ENCODE data around the gene SPATA16.
"Not testable (repeated sequence)": the region's sequence is repeated elsewhere in the genome, so short reads cannot be mapped to it uniquely, and the experiment has no call there.

The SPATA16 gene

DNA sequence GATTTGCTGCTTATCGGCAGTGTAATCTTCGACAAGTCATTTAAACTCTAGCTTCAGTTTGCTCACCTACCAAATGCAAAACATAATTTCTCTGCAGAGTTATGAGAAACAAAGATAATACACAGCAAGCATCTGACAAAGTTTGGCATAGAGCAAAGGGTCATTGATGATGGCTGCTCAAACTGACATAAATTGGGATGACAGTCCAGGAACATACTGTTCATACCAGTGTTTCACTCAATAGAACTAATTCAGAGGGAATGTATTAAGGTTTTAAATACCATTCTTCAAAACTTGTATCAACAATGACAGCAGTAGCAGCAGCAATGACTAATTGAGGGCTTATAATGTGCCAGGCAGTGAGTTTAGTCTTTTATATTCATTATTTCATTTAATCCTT lies 137.6 kb downstream of the SPATA16 start:
- no peak for DNase-seq

GRCh38 chr3:173001622-173002021 lies 139.4 kb downstream of the SPATA16 start:
- no peak for DNase-seq

DNA sequence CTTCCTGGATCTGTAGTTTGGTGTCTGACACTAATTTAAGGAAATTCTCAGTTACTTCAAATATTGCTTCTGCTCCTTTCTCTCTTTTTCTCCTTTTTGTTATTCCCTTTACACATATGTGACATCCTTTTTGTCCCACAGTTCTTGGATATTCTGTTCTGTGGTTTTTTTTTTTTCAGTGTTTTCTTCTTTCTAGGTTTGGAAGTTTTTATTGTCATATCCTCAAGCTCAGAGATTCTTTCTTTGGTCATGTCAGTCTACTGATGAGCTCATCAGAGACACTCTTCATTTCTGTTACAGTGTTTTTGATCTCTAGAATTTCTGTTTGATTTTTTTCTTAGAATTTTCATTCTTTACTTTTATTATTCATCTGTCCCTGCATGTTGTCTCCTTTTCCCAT lies 140.5 kb downstream of the SPATA16 start:
- DNase-seq, result no peak

- no peak for DNase-seq
Observed at GRCh38 chr3:172993412-172993811, 147.6 kb downstream of the SPATA16 start.

DNA sequence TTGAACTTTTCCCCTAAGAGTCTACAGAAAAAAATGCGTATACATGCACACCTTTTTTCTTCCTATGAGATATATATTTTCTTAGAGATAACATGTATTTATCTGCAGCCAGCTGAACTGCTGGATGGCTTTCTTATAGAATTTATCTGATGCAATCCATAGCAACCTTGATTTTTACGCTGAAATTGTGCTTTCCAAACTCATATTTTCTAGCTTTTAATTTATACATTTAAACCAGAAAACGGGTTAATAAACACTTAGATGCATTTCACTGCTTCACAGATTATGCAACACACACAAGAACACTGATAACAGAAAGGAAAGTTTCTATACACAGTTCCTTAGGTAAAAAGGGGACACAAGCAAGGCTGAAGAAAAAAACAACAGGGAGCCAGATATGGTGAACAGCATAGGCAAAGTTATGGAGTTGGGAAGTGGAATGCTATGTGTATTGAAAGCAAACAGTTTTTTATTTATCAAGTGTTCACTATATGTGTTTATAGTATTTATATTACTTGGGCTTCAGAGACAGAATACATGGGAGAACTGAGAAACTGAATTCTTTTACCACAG lies 149.5 kb downstream of the SPATA16 start:
- no peak for DNase-seq

- no peak for DNase-seq
Observed at GRCh38 chr3:172989373-172989772, 151.7 kb downstream of the SPATA16 start.

- DNase-seq, result no peak
Observed at GRCh38 chr3:172987273-172987672, 153.8 kb downstream of the SPATA16 start.

- DNase-seq, result no peak
Observed at GRCh38 chr3:172984914-172985313, 156.1 kb downstream of the SPATA16 start.

GRCh38 chr3:172982736-172983364 lies 158.2 kb downstream of the SPATA16 start:
- no peak for DNase-seq

DNA sequence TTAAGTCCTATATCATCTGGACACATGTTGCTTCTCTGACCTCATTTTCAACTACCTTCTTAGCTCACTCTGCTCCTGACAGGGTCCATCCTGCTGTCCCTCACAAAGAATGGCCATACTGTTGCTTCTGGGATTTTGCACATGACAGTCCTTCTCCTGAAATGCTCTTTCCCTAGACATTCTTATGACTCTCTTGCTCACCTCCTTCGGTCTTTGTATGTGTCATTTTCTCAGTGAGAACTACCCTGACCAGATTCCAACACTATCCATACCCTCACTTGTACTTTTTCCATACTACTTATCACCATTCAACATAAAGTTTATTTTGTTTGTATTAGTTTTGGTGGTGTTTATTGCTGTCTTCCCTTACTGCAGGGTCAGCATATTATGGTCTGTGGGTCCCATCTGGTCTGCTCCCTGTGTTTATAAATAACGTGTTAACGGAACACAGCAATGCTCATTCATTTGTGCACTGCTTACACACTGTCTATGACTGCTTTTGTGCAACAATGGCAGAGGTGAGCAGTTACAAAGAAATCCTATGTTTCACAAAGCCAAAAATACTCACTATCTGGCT lies 159.5 kb downstream of the SPATA16 start:
- no peak for DNase-seq

- no peak for DNase-seq
Observed at GRCh38 chr3:172980849-172981248, 160.2 kb downstream of the SPATA16 start.

GRCh38 chr3:172977696-172978095 lies 163.3 kb downstream of the SPATA16 start:
- no peak for DNase-seq

DNA sequence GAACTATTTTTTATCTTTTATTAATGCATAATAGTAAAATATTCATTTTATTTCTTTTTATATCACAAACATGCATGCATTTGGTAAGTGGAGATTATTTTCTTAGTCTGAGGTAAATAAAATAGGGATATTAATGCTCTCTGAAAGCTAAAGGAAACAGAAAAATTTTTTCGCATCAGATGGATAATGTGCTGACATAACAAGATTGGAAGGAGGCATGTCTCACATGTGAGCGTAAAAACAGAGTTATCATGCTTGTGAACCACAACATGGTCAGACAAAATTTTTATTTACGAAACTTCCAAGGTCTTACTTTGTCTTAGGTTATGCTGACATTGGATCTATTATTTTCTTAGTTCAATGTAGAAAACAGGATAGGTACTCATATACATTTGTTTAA lies 166.1 kb downstream of the SPATA16 start:
- no peak for DNase-seq

- no peak for DNase-seq
Observed at GRCh38 chr3:172973799-172974198, 167.2 kb downstream of the SPATA16 start.

GRCh38 chr3:172972717-172973116 lies 168.3 kb downstream of the SPATA16 start:
- no peak for DNase-seq

DNA sequence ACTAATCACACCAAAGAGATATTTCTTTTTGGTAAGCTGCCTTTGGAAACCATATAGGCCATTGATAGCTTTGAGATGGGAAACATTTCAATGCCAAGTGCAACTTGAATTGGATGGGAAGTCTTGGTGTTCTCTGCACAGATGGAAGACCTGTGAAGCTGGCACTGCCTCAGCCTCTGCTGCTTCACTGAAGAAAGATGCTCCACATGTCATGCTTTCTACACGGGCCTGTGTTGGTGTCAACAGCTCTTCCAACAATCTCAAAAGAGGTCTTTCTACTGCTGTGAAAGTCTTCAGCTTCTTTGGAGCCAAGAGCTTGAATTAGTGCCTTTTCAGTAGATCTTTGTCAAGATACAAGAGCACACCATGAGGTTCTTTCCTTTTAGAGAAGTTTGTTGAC lies 169.0 kb downstream of the SPATA16 start:
- DNase-seq, result no peak

DNA sequence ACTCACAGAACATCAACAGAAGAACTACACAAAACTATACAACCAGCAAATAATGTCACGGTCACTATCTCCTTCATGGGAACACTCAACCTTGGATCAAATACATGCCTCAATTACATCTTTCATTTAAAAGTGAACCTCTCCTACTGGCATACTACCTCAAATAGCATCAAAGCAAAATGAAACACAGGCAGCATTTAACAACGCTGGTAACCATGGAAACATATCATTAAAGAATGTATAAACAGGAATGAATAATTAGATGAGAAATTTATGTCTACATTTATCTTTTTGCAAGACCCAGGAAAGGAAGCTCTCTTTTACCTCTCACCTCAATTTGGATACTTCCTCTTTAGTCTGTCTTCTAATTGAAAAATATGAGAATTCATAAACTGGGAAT lies 172.4 kb downstream of the SPATA16 start:
- no peak for DNase-seq

DNA sequence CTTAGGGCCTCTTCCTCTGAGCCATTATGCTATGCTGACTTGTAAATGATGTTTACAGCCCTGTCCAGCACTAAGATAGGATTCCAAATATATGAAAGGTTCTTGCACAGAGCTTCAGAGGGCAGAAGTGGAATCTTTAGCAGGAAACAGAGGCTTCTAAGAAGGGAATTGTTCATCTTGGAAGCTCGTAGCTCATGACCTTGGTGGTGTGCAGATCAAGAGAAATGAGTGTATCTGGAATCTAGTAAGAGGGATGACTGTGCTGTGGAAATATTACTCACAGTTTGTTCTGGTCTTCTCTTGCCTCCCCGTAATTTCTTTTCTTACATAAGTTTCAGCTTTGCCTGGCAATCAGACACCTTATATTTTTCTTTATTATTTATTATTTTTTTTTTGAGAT lies 175.8 kb downstream of the SPATA16 start:
- DNase-seq, result no peak

- not testable (repeated sequence) for DNase-seq
Observed at GRCh38 chr3:172960626-172961182, 180.3 kb downstream of the SPATA16 start.

- DNase-seq, result no peak
Observed at GRCh38 chr3:172958565-172958964, 182.5 kb downstream of the SPATA16 start.

GRCh38 chr3:172953571-172953970 lies 187.5 kb downstream of the SPATA16 start:
- no peak for DNase-seq

GRCh38 chr3:172951511-172951910 lies 189.5 kb downstream of the SPATA16 start:
- no peak for DNase-seq

- DNase-seq, result no peak
Observed at GRCh38 chr3:172946061-172946460, 195.0 kb downstream of the SPATA16 start.

DNA sequence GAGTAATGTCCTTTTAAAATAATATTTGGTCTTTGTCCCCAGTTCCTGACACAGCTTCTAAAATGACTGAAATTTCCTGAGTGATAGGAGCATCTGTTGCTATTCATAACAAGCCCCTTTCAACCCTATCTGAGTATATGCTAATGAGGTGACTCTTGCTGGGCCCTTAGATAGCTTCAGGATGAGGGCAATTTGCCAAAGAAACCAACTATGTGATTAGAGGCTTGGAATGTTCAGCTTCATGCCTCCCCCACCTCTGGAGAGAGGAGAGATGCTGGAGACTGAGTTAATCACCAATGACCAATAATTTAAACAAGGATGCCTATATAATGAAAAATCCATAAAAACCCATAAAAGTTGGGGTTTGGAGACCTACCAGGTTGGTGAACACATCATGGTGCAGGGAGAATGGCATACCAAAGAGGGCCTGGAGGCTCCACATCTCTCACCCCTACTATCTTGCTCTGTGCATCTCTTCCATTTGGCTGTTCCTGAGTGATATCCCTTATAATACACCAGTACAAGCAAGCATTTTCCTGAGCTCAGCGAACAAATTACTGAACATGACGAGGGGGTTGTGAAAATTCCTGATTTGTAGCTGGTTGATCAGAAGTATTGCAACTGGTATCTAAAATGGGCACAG lies 201.3 kb downstream of the SPATA16 start:
- DNase-seq, result no peak
